ENCODE measurements around the gene KCNK2.

Gene KCNK2

DNA sequence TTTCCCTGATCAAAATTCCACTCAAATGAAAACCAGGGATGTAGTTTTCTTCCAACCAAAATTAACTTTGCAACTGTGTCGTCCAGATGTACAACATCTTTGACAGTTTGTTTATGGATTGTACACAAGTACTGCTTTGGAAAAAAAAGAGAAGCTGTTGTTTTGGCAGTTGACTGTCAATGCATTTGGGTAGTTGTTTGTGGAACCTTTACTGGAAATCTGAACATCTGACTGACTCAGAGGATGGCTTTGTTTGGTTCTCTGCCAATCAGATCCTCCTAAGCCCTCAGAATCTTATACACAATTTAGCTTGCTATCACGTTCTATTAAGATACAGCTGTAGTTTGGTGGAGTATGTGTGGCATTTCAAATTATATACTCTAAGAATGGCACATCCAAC is 195.0 kb downstream of the KCNK2 start:
- DNase-seq (ENCODE audit: extremely low spot score): no peak
- CTCF ChIA-PET: no interaction called here
- TF ChIP-seq CTCF (IDR thresholded peaks at IDR 0.05; ENCODE audit: control extremely low read depth, extremely low read depth, low read depth, missing control alignments): no peak
- POLR2A ChIA-PET: interaction anchor here (0.5 kb wide), 1 partner anchor 55 kb away, joined by 4 read pairs; no protein-coding TSS in a partner anchor

- no peak for TF ChIP-seq CTCF (IDR thresholded peaks at IDR 0.05; ENCODE audit: control extremely low read depth, extremely low read depth, low read depth, missing control alignments)
- ChIA-PET CTCF (interaction anchor here (1.5 kb wide), 1 partner anchor 15 kb away, joined by 3 read pairs; no protein-coding TSS in a partner anchor), POLR2A (no interaction called here)
- DNase-seq (ENCODE audit: extremely low spot score): no peak
These were observed 197.1 kb downstream of the KCNK2 start for GRCh38 chr1:215279682-215280081.

DNA sequence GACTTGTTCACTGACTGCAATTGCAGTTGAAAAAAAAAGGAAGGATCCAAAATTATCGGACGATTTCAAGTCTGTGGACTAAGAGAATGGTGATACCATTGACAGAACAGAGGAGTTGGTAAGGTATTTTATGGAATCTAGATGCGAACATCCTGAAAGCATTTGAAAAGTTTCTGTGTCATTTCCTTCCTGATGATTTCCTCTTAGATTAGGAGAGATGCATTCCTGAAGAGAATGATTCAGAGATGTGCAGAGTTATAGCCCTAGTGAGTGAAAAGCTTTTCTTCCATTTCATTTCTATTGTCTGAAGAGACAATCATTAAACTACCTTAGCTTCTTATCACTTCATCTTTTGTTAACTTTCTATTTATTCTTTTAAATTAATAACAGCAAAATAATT is 200.0 kb downstream of the KCNK2 start:
- POLR2A ChIA-PET: no interaction called here
- CTCF ChIA-PET: no interaction called here
- DNase-seq (ENCODE audit: extremely low spot score): no peak
- no peak for TF ChIP-seq CTCF (IDR thresholded peaks at IDR 0.05; ENCODE audit: control extremely low read depth, extremely low read depth, low read depth, missing control alignments)

DNA sequence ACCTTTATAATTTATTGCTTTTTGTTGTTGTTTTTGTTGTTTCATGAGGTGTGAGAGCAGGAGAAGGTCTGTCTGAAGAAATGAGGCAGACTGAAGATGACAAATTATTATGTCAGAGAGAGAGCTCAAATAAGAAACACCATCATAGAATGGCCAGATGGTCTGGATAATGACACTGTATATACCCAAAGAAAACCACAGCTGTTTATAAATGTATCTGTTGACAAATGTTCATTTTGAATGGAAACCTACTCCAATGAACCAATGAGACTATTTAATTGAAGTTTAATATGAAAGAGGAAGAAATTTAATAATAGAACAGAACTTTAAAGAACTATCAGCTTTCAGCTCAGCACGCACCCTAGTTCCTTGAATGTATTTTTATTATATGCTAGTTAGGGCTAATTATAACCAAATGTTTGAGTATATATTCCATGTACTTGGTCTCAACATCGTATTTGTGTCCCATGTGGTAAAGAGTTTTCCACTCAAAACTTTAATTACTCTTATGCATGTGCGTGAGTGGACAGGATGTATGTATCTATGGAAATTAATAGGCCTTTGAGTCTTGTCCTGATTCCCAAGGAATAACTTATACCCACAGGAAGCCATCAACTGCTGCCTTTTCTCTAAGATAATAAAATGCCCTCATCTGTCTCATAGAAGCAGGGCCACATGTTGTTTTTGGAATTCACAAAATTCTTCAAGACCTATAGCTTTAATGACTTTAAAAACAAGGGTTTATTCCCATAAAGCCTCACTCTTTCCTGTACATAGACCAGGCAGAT is 202.7 kb downstream of the KCNK2 start:
- no peak for TF ChIP-seq CTCF (IDR thresholded peaks at IDR 0.05; ENCODE audit: control extremely low read depth, extremely low read depth, low read depth, missing control alignments)
- ChIA-PET CTCF (interaction anchor here (1.1 kb wide), 1 partner anchor 77 kb away, joined by 3 read pairs; no protein-coding TSS in a partner anchor), POLR2A (no interaction called here)
- DNase-seq (ENCODE audit: extremely low spot score): no peak
